Endodermal cell (in vitro differentiated cells): ENCODE measurements around the gene RUNX2. TPM values are rescaled to one million over a fixed set of nuclear protein-coding genes. Genes with fewer than 3 reads are reported as not detected.

Source experiments
- DNase-seq: peaks from one replicate; pipeline ENCODE4 v3.0.0-alpha.2; 2017
- H3K27ac ChIP-seq: 2 replicates; pipeline ENCODE4 v1.5.1; 2013; ENCODE audit warnings: mild to moderate bottlenecking, low read depth, low read length, moderate library complexity
- H3K27me3 ChIP-seq: 2 replicates; pipeline ENCODE4 v1.6.1; 2013; ENCODE audit warnings: mild to moderate bottlenecking, low read length, moderate library complexity; ENCODE audit not compliant: insufficient read depth, control insufficient read depth, poor library complexity, severe bottlenecking
- H3K36me3 ChIP-seq: 2 replicates; pipeline ENCODE4 v1.7.0; 2013; ENCODE audit warnings: mild to moderate bottlenecking, low read length, moderate library complexity; ENCODE audit not compliant: control insufficient read depth, insufficient read depth
- H3K4me1 ChIP-seq: one replicate; pipeline ENCODE4 v1.7.0; 2013; ENCODE audit warnings: low read length; ENCODE audit not compliant: control insufficient read depth, insufficient read depth
- H3K4me3 ChIP-seq: 2 replicates; pipeline ENCODE4 v1.5.1; 2013; ENCODE audit warnings: mild to moderate bottlenecking, low read length, moderate library complexity
- H3K9ac ChIP-seq: 2 replicates; pipeline ENCODE4 v1.6.1; 2013; ENCODE audit warnings: mild to moderate bottlenecking, low read length, moderate library complexity; ENCODE audit not compliant: poor library complexity, severe bottlenecking; ENCODE audit errors: extremely low read depth
- H3K9me3 ChIP-seq: 2 replicates; pipeline ENCODE4 v1.6.1; 2013; ENCODE audit warnings: mild to moderate bottlenecking, low read length, moderate library complexity; ENCODE audit not compliant: control insufficient read depth
- H3K27ac Mint-ChIP-seq: 2 replicates; pipeline ENCODE4 v1.8.0; 2020; ENCODE audit warnings: mixed read lengths
- H3K27me3 Mint-ChIP-seq: 2 replicates; pipeline ENCODE4 v1.8.0; 2021; ENCODE audit warnings: mild to moderate bottlenecking, mixed read lengths; ENCODE audit not compliant: insufficient read depth
- H3K36me3 Mint-ChIP-seq: 2 replicates; pipeline ENCODE4 v1.8.0; 2020; ENCODE audit warnings: low read depth, mixed read lengths
- H3K4me1 Mint-ChIP-seq: 2 replicates; pipeline ENCODE4 v1.8.0; 2020; ENCODE audit warnings: mixed read lengths
- H3K4me3 Mint-ChIP-seq: 2 replicates; pipeline ENCODE4 v1.8.0; 2020; ENCODE audit warnings: mild to moderate bottlenecking, moderate library complexity, mixed read lengths
- H3K9me3 Mint-ChIP-seq: 2 replicates; pipeline ENCODE4 v1.8.0; 2020; ENCODE audit warnings: mild to moderate bottlenecking, mixed read lengths
- WGBS, 2 experiments: methylation state at CpG; one replicate each; pipeline versions ENCODE4 v1.1.5 to v1.1.7; 2013; ENCODE audit warnings: missing lambda C conversion rate in 2 of 2, mixed read lengths in 1 of 2; ENCODE audit not compliant: insufficient coverage in 1 of 2, insufficient read length in 1 of 2; 5-methylcytosine and 5-hydroxymethylcytosine counted together
- total RNA-seq, 2 donors: library from RNA; stranded (reverse); fragmentation: NEBNext Ultra II Directional in 1 of 2; extraction: Animal tissue kit (Norgen Biotek cat#: 25700) in 1 of 2; gene quantifications; 2 replicates in 1 of 2; 3 replicates in 1 of 2; pipeline ENCODE4 v1.2.1, GENCODE V29; 2021
- TF ChIP-seq, protein P1 (sequence below): fragments of 200-600 bp; sonication (generic); conservative IDR thresholded peaks from 2 replicates; pipeline ENCODE4 v1.5.0; 2021; ENCODE audit warnings: antibody characterized with exemption, mild to moderate bottlenecking

The RUNX2 gene
- total RNA-seq, 2 donors from 2014 or later: 0.18 to 0.26 TPM

DNA sequence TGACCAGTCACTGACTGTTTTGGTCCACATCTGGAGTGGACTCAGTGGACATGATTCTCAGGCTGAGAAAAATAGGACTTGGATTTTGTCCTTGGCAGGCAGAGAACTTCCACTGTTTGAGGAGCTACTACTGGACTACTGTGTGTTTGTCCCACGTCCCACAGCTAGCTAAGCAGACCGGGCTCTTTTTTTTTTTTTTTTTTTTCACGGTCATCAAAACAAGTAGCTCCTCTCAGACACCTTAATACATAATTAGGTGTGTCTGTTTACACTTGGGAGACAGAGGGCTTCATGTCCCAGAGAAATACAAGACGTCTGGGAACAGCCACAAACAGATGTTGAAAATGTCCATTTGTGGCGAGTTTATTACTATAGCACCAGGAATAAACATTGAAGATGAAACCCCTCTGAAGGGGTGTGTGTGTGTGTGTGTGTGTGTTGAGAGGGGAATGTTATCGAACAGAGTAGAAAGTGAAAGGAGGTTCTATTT is 204.6 kb downstream of the RUNX2 start:
- TF ChIP-seq, protein P1, sequence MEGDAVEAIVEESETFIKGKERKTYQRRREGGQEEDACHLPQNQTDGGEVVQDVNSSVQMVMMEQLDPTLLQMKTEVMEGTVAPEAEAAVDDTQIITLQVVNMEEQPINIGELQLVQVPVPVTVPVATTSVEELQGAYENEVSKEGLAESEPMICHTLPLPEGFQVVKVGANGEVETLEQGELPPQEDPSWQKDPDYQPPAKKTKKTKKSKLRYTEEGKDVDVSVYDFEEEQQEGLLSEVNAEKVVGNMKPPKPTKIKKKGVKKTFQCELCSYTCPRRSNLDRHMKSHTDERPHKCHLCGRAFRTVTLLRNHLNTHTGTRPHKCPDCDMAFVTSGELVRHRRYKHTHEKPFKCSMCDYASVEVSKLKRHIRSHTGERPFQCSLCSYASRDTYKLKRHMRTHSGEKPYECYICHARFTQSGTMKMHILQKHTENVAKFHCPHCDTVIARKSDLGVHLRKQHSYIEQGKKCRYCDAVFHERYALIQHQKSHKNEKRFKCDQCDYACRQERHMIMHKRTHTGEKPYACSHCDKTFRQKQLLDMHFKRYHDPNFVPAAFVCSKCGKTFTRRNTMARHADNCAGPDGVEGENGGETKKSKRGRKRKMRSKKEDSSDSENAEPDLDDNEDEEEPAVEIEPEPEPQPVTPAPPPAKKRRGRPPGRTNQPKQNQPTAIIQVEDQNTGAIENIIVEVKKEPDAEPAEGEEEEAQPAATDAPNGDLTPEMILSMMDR: no peak
- H3K4me1 ChIP-seq: peaks cover 2% of the 10 kb centered on the region
- H3K9me3 Mint-ChIP-seq: no peaks in the 10 kb centered on the region
- H3K27ac Mint-ChIP-seq: no peak overlapping the region
- 80 to 90% methylated on average over 1 to 5 of the region's 6 CpGs for WGBS, 2 experiments
- H3K27ac ChIP-seq: no peak overlapping the region
- no peak for DNase-seq
- peaks cover 12% of the 10 kb centered on the region for H3K4me1 Mint-ChIP-seq
- H3K4me3 Mint-ChIP-seq: no peak overlapping the region
- no peaks in the 10 kb centered on the region for H3K36me3 Mint-ChIP-seq
- H3K9ac ChIP-seq: no peak overlapping the region
- H3K4me3 ChIP-seq: no peak overlapping the region
- no peaks in the 10 kb centered on the region for H3K27me3 Mint-ChIP-seq
- H3K9me3 ChIP-seq: no peaks in the 10 kb centered on the region
- no peaks in the 10 kb centered on the region for H3K27me3 ChIP-seq
- H3K36me3 ChIP-seq: no peaks in the 10 kb centered on the region

DNA sequence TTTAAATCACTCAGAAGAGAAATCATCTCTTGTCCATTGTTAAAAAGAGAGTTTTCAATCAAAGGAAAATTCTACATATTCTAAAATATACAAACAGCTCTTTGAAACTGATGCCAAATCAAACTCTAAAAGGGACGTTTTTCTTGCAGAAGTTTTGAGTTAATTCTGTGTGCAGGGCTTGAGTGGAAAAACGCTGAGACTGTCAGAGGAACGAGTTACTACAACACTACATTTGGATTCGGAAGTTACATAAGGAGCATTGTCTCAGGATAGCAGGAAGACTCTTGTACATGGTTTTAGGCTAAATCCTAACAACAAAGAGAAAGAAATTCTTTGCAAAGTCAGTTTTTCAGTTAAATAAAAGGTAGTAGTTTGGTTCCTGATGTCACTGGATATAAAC is 205.3 kb downstream of the RUNX2 start:
- no peaks in the 10 kb centered on the region for H3K27me3 ChIP-seq
- no peak overlapping the region for H3K9ac ChIP-seq
- no peaks in the 10 kb centered on the region for H3K9me3 Mint-ChIP-seq
- no peaks in the 10 kb centered on the region for H3K36me3 ChIP-seq
- no peak for DNase-seq
- no peak overlapping the region for H3K4me3 Mint-ChIP-seq
- 84 to 85% methylated on average over 4 of the region's 4 CpGs for WGBS, 2 experiments
- no peaks in the 10 kb centered on the region for H3K9me3 ChIP-seq
- no peaks in the 10 kb centered on the region for H3K36me3 Mint-ChIP-seq
- H3K4me3 ChIP-seq: no peak overlapping the region
- no peak overlapping the region for H3K27ac Mint-ChIP-seq
- H3K27me3 Mint-ChIP-seq: no peaks in the 10 kb centered on the region
- TF ChIP-seq, protein P1: no peak
- H3K4me1 ChIP-seq: peaks cover 2% of the 10 kb centered on the region
- no peak overlapping the region for H3K27ac ChIP-seq
- peaks cover 12% of the 10 kb centered on the region for H3K4me1 Mint-ChIP-seq

- Histone ChIP-seq H3K36me3 (no peaks in the 10 kb centered on the region), H3K9ac (no peak overlapping the region), H3K9me3 (no peaks in the 10 kb centered on the region), H3K27me3 (no peaks in the 10 kb centered on the region), H3K4me1 (no peaks in the 10 kb centered on the region), H3K4me3 (no peak overlapping the region), H3K27ac (no peak overlapping the region)
- Mint-ChIP-seq H3K27ac (no peak overlapping the region), H3K9me3 (no peaks in the 10 kb centered on the region), H3K27me3 (no peaks in the 10 kb centered on the region), H3K36me3 (no peaks in the 10 kb centered on the region), H3K4me3 (no peak overlapping the region), H3K4me1 (peaks cover 4% of the 10 kb centered on the region)
- TF ChIP-seq, protein P1: no peak
- 91 to 93% methylated on average over 4 of the region's 4 CpGs for WGBS, 2 experiments
- no peak for DNase-seq
These were observed 207.8 kb downstream of the RUNX2 start for GRCh38 chr6:45535933-45536332.
